GF-D8 (cell line): ENCODE measurements around the gene ARHGAP8.

Experiments
- DNase-seq: peaks from one replicate; lab custom pipeline; 2025; lab: John Stamatoyannopoulos, UW

ARHGAP8 gene

GRCh38 chr22:44861245-44861644 is 108.9 kb downstream of the ARHGAP8 start:
- DNase-seq = no peak

- DNase-seq = no peak
Observed at GRCh38 chr22:44862281-44862680, 109.9 kb downstream of the ARHGAP8 start.

GRCh38 chr22:44862981-44863860 is 110.8 kb downstream of the ARHGAP8 start:
- no peak for DNase-seq

- DNase-seq = no peak
Observed at GRCh38 chr22:44865193-44866057, 113.0 kb downstream of the ARHGAP8 start.

GRCh38 chr22:44869196-44869595 is 116.8 kb downstream of the ARHGAP8 start:
- no peak for DNase-seq

- no peak for DNase-seq
Observed at GRCh38 chr22:44870021-44870420, 117.6 kb downstream of the ARHGAP8 start.

GRCh38 chr22:44871782-44872181 is 119.4 kb downstream of the ARHGAP8 start:
- DNase-seq = no peak

- DNase-seq = no peak
Observed at GRCh38 chr22:44876921-44877320, 124.5 kb downstream of the ARHGAP8 start.

GRCh38 chr22:44878483-44879300 is 126.3 kb downstream of the ARHGAP8 start:
- DNase-seq = no peak

- DNase-seq = no peak
Observed at GRCh38 chr22:44879301-44879680, 126.9 kb downstream of the ARHGAP8 start.

GRCh38 chr22:44880610-44881290 is 128.4 kb downstream of the ARHGAP8 start:
- no peak for DNase-seq

- no peak for DNase-seq
Observed at GRCh38 chr22:44881624-44882023, 129.2 kb downstream of the ARHGAP8 start.

- no peak for DNase-seq
Observed at GRCh38 chr22:44882226-44882905, 130.0 kb downstream of the ARHGAP8 start.

GRCh38 chr22:44883011-44883421 is 130.6 kb downstream of the ARHGAP8 start:
- DNase-seq = no peak

- no peak for DNase-seq
Observed at GRCh38 chr22:44884562-44884961, 132.2 kb downstream of the ARHGAP8 start.

- DNase-seq = no peak
Observed at GRCh38 chr22:44884968-44885805, 132.8 kb downstream of the ARHGAP8 start.

- no peak for DNase-seq
Observed at GRCh38 chr22:44885806-44886360, 133.5 kb downstream of the ARHGAP8 start.

- no peak for DNase-seq
Observed at GRCh38 chr22:44887941-44888366, 135.6 kb downstream of the ARHGAP8 start.

- DNase-seq = no peak
Observed at GRCh38 chr22:44888491-44889254, 136.3 kb downstream of the ARHGAP8 start.
